ENCODE data around the gene PPM1G.

DNA sequence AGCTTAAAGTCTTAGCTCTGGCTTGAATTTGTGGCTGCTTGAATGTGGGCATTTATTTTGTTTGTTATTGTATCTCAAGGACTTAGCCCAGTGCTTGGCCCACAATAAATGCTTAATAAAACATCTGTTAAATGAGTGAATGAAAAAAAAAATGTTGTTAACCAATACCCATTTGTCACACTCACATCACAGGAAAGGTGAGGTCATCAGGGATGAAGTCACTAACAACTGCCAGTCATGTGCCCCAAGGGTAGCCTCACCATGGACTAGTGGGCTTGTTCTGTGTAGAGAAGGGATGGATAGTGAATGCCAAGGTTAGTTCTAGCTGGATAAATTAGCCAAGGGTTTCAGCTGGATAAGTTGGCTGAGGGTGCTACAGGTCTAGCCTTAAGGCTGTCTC lies 22.0 kb upstream of the PPM1G start:
- TF ChIP-seq, protein P1, sequence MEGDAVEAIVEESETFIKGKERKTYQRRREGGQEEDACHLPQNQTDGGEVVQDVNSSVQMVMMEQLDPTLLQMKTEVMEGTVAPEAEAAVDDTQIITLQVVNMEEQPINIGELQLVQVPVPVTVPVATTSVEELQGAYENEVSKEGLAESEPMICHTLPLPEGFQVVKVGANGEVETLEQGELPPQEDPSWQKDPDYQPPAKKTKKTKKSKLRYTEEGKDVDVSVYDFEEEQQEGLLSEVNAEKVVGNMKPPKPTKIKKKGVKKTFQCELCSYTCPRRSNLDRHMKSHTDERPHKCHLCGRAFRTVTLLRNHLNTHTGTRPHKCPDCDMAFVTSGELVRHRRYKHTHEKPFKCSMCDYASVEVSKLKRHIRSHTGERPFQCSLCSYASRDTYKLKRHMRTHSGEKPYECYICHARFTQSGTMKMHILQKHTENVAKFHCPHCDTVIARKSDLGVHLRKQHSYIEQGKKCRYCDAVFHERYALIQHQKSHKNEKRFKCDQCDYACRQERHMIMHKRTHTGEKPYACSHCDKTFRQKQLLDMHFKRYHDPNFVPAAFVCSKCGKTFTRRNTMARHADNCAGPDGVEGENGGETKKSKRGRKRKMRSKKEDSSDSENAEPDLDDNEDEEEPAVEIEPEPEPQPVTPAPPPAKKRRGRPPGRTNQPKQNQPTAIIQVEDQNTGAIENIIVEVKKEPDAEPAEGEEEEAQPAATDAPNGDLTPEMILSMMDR (IDR thresholded peaks at IDR 0.05 in 8 of 11, conservative IDR thresholded peaks at IDR 0.05 in 3 of 11) = no peak
- TF ChIP-seq POLR2A (IDR thresholded peaks at IDR 0.05) (no peak), POLR2AphosphoS5 (IDR thresholded peaks at IDR 0.05) (no peak)
